ENCODE data around the gene MAN2B1. TPM values are rescaled to one million over a fixed set of nuclear protein-coding genes. Genes with fewer than 3 reads are reported as not detected.

Gene MAN2B1
- total RNA-seq, 2 experiments from 2014 or later: 127 to 135 TPM

DNA sequence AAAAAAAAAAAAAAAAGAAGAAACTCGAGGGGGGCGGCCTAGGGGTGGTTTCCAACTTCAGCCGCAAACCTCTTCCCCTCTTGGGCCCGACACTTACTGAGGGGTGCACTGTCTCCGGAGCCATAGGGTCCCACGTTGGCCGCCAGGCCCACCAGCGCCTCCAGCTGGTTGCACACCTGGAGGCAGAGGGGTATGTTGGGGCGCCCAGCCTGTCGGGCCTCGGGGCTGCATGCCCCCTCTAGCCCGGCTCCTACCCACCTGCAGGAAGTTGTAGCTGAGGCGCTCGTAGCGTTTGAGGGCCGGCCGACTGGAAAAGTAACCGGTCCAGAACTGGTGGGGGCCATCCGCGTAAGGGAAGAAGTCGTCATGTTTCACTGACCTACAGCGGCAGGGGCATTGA lies 8.6 kb downstream of the MAN2B1 start:
- Mint-ChIP-seq H3K4me3 (no peak overlapping the region), H3K27ac (no peak overlapping the region), H3K9me3 (no peaks in the 10 kb centered on the region), H3K27me3 (no peaks in the 10 kb centered on the region), H3K36me3 (ENCODE audit: low read depth) (peaks cover 57% of the 10 kb centered on the region), H3K4me1 (ENCODE audit: low read depth) (no peaks in the 10 kb centered on the region)
- ChIA-PET POLR2A (interaction anchor here (1.1 kb wide), 1 partner anchor 11 kb away, joined by 4 read pairs; no protein-coding TSS in a partner anchor), CTCF (interaction anchor here (1.3 kb wide), 1 partner anchor 14 kb away, joined by 3 read pairs; no protein-coding TSS in a partner anchor)
- TF ChIP-seq, protein P1, sequence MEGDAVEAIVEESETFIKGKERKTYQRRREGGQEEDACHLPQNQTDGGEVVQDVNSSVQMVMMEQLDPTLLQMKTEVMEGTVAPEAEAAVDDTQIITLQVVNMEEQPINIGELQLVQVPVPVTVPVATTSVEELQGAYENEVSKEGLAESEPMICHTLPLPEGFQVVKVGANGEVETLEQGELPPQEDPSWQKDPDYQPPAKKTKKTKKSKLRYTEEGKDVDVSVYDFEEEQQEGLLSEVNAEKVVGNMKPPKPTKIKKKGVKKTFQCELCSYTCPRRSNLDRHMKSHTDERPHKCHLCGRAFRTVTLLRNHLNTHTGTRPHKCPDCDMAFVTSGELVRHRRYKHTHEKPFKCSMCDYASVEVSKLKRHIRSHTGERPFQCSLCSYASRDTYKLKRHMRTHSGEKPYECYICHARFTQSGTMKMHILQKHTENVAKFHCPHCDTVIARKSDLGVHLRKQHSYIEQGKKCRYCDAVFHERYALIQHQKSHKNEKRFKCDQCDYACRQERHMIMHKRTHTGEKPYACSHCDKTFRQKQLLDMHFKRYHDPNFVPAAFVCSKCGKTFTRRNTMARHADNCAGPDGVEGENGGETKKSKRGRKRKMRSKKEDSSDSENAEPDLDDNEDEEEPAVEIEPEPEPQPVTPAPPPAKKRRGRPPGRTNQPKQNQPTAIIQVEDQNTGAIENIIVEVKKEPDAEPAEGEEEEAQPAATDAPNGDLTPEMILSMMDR (IDR thresholded peaks at IDR 0.05): no peak
- ATAC-seq: no peak
- DNase-seq: no peak
- intact Hi-C loops (cut with micrococcal nuclease): no loop called here

DNA sequence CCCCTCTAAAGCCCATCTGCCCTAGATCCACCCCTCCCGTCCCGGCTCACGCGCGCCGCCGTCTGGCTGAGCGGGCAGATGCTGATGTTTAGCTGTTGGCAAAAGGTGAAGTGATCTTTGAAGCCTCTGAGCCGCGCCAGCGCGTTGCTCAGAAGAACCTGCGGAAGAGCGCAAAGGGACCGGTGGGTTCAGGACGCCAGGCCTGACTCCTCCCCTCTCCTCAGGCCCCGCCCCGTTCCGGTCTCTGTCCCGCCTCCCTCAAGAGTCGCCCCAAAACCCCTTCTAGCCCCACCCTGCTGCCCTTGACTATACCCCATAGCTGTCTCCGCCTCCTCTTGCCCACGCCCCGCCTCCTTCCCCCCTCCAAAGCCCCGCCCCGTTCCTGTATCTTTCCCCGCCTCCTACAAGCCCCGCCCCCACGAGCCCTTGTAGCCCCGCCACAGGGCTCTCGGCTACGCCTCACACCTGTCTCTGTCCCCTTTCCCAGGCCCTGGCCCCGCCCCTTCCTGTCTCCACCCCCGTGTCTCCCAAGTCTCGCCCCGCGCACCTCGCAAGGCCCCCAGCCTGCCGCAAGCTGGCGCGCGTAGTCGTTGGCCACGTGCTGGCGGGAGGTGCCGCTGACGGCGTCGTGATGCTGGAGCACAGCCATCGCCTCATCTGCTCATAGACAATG lies 9.5 kb downstream of the MAN2B1 start:
- TF ChIP-seq, protein P1 (IDR thresholded peaks at IDR 0.05): no peak
- H3K27me3 Mint-ChIP-seq: no peaks in the 10 kb centered on the region
- intact Hi-C loops (cut with micrococcal nuclease): no loop called here
- ChIA-PET CTCF (no interaction called here), POLR2A (interaction anchor here (1.1 kb wide), 1 partner anchor 17 kb away, joined by 4 read pairs; no protein-coding TSS in a partner anchor)
- H3K36me3 Mint-ChIP-seq (ENCODE audit: low read depth): peaks cover 59% of the 10 kb centered on the region
- H3K4me3 Mint-ChIP-seq: no peak overlapping the region
- no peaks in the 10 kb centered on the region for H3K4me1 Mint-ChIP-seq (ENCODE audit: low read depth)
- no peaks in the 10 kb centered on the region for H3K9me3 Mint-ChIP-seq
- H3K27ac Mint-ChIP-seq: no peak overlapping the region
- DNase-seq (peak; percentile 69), ATAC-seq (peak; percentile 86)

- CTCF ChIA-PET: interaction anchor here (1.7 kb wide), 1 partner anchor 16 kb away, joined by 5 read pairs; no protein-coding TSS in a partner anchor
Observed at GRCh38 chr19:12655546-12655945, 11.0 kb downstream of the MAN2B1 start.

DNA sequence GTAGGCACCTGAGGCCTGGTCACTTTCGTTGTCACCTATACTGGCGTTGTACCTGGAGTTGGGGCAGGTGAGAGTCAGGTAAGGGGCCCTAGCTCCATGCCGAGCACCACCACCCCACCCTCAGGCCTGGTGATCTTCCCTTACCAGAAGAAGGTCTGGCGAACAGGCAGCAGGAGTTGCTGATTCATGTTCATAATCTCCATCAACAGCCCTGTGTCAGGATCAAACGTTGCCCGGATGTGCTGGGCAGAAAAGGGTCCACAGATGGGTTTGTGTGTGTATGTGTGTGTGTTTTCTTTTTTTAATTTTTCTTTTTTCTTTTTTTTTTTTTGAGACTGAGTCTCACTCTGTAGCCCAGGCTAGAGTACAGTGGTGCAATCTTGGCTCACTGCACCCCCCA lies 14.3 kb downstream of the MAN2B1 start:
- ChIA-PET POLR2A (interaction anchor here (1.1 kb wide), 1 partner anchor 11 kb away, joined by 3 read pairs; no protein-coding TSS in a partner anchor), CTCF (interaction anchor here (1.6 kb wide), 1 partner anchor 12 kb away, joined by 6 read pairs; no protein-coding TSS in a partner anchor)
- TF ChIP-seq, protein P1 (IDR thresholded peaks at IDR 0.05): no peak
- intact Hi-C loops (cut with micrococcal nuclease): no loop called here
- ATAC-seq (no peak), DNase-seq (no peak)
- Mint-ChIP-seq H3K36me3 (ENCODE audit: low read depth) (peaks cover 57% of the 10 kb centered on the region), H3K27me3 (no peaks in the 10 kb centered on the region), H3K4me1 (ENCODE audit: low read depth) (peaks cover 2% of the 10 kb centered on the region), H3K9me3 (no peaks in the 10 kb centered on the region), H3K4me3 (no peak overlapping the region), H3K27ac (no peak overlapping the region)

More at GRCh38 chr19:12655546-12655945, 11.0 kb downstream of the MAN2B1 start:
- H3K36me3 Mint-ChIP-seq (ENCODE audit: low read depth): peaks cover 59% of the 10 kb centered on the region
- no peaks in the 10 kb centered on the region for H3K9me3 Mint-ChIP-seq
- intact Hi-C loops (cut with micrococcal nuclease): no loop called here
- TF ChIP-seq, protein P1 (IDR thresholded peaks at IDR 0.05): no peak
- no peak overlapping the region for H3K27ac Mint-ChIP-seq
- H3K27me3 Mint-ChIP-seq: no peaks in the 10 kb centered on the region
- H3K4me3 Mint-ChIP-seq: no peak overlapping the region
- no peak for ATAC-seq
- no peak for DNase-seq
- H3K4me1 Mint-ChIP-seq (ENCODE audit: low read depth): no peaks in the 10 kb centered on the region
- POLR2A ChIA-PET: interaction anchor here (1.4 kb wide), 1 partner anchor 17 kb away, joined by 8 read pairs; no protein-coding TSS in a partner anchor

GRCh38 chr19:12649941-12650340 lies 16.6 kb downstream of the MAN2B1 start:
- Mint-ChIP-seq H3K27ac (no peak overlapping the region), H3K9me3 (no peaks in the 10 kb centered on the region), H3K4me3 (no peak overlapping the region), H3K27me3 (no peaks in the 10 kb centered on the region), H3K4me1 (ENCODE audit: low read depth) (peaks cover 5% of the 10 kb centered on the region), H3K36me3 (ENCODE audit: low read depth) (peaks cover 44% of the 10 kb centered on the region)
- intact Hi-C loops (cut with micrococcal nuclease): no loop called here
- ATAC-seq (no peak), DNase-seq (no peak)
- TF ChIP-seq, protein P1 (IDR thresholded peaks at IDR 0.05): no peak
- POLR2A ChIA-PET: interaction anchor here (1.1 kb wide), 1 partner anchor 22 kb away, joined by 3 read pairs; no protein-coding TSS in a partner anchor
- CTCF ChIA-PET: interaction anchor here (1.2 to 2.3 kb wide), 2 partner anchors 11 to 16 kb away, joined by 3 to 13 read pairs; partner anchors contain the start of genes MAN2B1 and WDR83

Data from activated CD8-positive, alpha-beta T cell treated with anti-CD3 and anti-CD28 coated beads for 36 hours (primary cell).